Measurements from ENCODE around the gene AARSD1. TPM values are rescaled to one million over a fixed set of nuclear protein-coding genes. Genes with fewer than 3 reads are reported as not detected.

Gene AARSD1
- total RNA-seq, 1 donor from 2014 or later, result 39.6 TPM

DNA sequence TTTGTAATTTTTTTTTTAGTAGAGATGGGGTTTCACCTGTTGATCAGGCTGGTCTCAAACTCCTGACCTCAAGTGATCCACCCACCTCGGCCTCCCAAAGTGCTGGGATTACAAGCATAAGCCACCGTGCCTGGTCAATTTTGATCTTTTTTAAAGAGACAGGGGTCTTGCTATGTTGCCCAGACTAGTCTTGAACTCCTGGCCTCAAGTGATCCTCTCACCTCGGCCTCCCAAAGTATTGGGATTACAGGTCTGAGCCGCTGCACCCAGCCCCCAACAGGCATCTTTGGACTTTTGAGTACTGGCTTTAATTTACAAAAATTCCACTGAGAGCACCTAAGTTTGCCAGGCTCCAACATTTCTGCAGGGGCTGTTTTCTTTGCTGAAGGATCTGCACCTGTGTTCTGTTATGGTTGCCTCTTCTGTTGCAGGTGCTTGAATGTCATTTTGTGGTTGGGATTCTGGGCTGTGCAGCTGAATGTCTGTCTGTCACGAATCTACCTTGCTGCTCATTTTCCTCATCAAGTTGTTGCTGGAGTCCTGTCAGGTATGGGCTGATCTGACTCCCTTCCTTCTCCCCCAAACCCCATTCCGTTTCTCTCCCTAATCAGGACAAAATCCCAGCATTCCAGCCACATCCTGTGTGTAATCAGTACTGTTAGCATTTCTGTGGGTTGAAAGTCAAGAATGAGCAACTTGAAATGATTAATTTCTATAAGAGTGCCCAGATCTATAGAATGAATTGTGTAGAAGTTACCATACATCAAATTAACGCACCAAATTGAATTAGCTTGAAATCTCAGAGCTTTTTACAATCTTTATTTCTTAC lies 55.2 kb downstream of the AARSD1 start:
- no peak for DNase-seq (ENCODE audit: low spot score)
- Mint-ChIP-seq H3K9me3 (ENCODE audit: unreplicated experiment) (no peaks in the 10 kb centered on the region), H3K27ac (ENCODE audit: unreplicated experiment) (no peak overlapping the region), H3K27me3 (ENCODE audit: unreplicated experiment) (peaks cover 2% of the 10 kb centered on the region), H3K36me3 (ENCODE audit: low read depth, unreplicated experiment) (no peaks in the 10 kb centered on the region), H3K4me1 (ENCODE audit: unreplicated experiment) (peaks cover 3% of the 10 kb centered on the region), H3K4me3 (ENCODE audit: unreplicated experiment) (no peak overlapping the region)
- TF ChIP-seq, protein P1, sequence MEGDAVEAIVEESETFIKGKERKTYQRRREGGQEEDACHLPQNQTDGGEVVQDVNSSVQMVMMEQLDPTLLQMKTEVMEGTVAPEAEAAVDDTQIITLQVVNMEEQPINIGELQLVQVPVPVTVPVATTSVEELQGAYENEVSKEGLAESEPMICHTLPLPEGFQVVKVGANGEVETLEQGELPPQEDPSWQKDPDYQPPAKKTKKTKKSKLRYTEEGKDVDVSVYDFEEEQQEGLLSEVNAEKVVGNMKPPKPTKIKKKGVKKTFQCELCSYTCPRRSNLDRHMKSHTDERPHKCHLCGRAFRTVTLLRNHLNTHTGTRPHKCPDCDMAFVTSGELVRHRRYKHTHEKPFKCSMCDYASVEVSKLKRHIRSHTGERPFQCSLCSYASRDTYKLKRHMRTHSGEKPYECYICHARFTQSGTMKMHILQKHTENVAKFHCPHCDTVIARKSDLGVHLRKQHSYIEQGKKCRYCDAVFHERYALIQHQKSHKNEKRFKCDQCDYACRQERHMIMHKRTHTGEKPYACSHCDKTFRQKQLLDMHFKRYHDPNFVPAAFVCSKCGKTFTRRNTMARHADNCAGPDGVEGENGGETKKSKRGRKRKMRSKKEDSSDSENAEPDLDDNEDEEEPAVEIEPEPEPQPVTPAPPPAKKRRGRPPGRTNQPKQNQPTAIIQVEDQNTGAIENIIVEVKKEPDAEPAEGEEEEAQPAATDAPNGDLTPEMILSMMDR (IDR thresholded peaks at IDR 0.05; ENCODE audit: unreplicated experiment), result no peak

DNA sequence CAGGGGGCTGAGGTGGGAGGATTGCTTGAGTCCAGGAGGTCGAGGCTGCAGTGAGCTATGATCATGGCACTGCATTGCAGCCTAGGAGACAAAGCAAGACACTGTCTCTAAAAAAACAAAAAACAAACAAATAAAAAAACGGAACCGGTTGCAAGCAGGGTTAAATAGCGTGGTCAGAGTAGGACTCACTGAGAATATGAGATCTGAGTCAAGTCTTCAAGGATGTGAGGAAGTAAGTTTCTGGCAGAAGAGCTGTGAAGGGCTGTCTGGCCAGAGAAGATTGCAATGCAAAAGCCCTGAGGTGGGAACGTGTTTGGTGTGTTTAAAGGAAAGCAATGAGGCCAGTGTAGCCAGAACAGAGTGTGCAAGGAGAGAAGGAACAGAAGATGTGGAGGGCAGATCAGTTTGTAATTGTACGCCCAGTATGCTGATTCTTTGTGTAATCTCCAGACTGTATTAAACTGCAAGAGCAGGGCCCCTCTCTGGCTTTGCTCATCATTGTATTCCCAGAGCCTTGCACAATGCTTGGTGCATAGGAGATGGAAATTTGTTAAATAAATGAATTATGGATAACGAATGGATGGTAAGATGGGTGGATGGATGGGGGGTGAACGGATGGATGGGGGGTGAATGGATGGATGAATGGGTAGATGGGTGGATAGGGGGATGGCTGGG lies 57.3 kb downstream of the AARSD1 start:
- peaks cover 3% of the 10 kb centered on the region for H3K4me1 Mint-ChIP-seq (ENCODE audit: unreplicated experiment)
- peaks cover 2% of the 10 kb centered on the region for H3K27me3 Mint-ChIP-seq (ENCODE audit: unreplicated experiment)
- H3K27ac Mint-ChIP-seq (ENCODE audit: unreplicated experiment), result no peak overlapping the region
- DNase-seq (ENCODE audit: low spot score), result no peak
- no peaks in the 10 kb centered on the region for H3K36me3 Mint-ChIP-seq (ENCODE audit: low read depth, unreplicated experiment)
- H3K9me3 Mint-ChIP-seq (ENCODE audit: unreplicated experiment), result no peaks in the 10 kb centered on the region
- TF ChIP-seq, protein P1 (IDR thresholded peaks at IDR 0.05; ENCODE audit: unreplicated experiment), result no peak
- H3K4me3 Mint-ChIP-seq (ENCODE audit: unreplicated experiment), result no peak overlapping the region

- Mint-ChIP-seq H3K27ac (ENCODE audit: unreplicated experiment) (no peak overlapping the region), H3K4me1 (ENCODE audit: unreplicated experiment) (peaks cover 3% of the 10 kb centered on the region), H3K36me3 (ENCODE audit: low read depth, unreplicated experiment) (no peaks in the 10 kb centered on the region), H3K4me3 (ENCODE audit: unreplicated experiment) (no peak overlapping the region), H3K9me3 (ENCODE audit: unreplicated experiment) (no peaks in the 10 kb centered on the region), H3K27me3 (ENCODE audit: unreplicated experiment) (no peaks in the 10 kb centered on the region)
- no peak for DNase-seq (ENCODE audit: low spot score)
- TF ChIP-seq, protein P1 (IDR thresholded peaks at IDR 0.05; ENCODE audit: unreplicated experiment), result no peak
Measured at GRCh38 chr17:42904110-42904469, 60.2 kb downstream of the AARSD1 start.

GRCh38 chr17:42901535-42902229 lies 62.6 kb downstream of the AARSD1 start:
- Mint-ChIP-seq H3K27ac (ENCODE audit: unreplicated experiment) (no peak overlapping the region), H3K36me3 (ENCODE audit: low read depth, unreplicated experiment) (no peaks in the 10 kb centered on the region), H3K4me1 (ENCODE audit: unreplicated experiment) (peaks cover 3% of the 10 kb centered on the region), H3K27me3 (ENCODE audit: unreplicated experiment) (peaks cover 3% of the 10 kb centered on the region), H3K4me3 (ENCODE audit: unreplicated experiment) (no peak overlapping the region), H3K9me3 (ENCODE audit: unreplicated experiment) (no peaks in the 10 kb centered on the region)
- TF ChIP-seq, protein P1 (IDR thresholded peaks at IDR 0.05; ENCODE audit: unreplicated experiment), result no peak
- no peak for DNase-seq (ENCODE audit: low spot score)

Other genes starting within 250 kb of the AARSD1 start
- gene EZH1, start 219.4 kb downstream of the AARSD1 start, total RNA-seq (ENCODE audit: unreplicated experiment), result 31.7 TPM
- gene RAMP2, start 203.2 kb downstream of the AARSD1 start, total RNA-seq (ENCODE audit: unreplicated experiment), result 630 TPM
- gene VPS25, start 191.0 kb downstream of the AARSD1 start, total RNA-seq (ENCODE audit: unreplicated experiment), result 39.4 TPM
- 8.9 TPM for gene WNK4, start 183.8 kb downstream of the AARSD1 start, total RNA-seq (ENCODE audit: unreplicated experiment)
- gene COA3, start 165.8 kb downstream of the AARSD1 start, total RNA-seq (ENCODE audit: unreplicated experiment), result 60.3 TPM
- 0.59 TPM for gene CNTD1, start 165.6 kb downstream of the AARSD1 start, total RNA-seq (ENCODE audit: unreplicated experiment)
- 66.4 TPM for gene BECN1, start 140.2 kb downstream of the AARSD1 start, total RNA-seq (ENCODE audit: unreplicated experiment)
- 128 TPM for gene PSME3, start 131.1 kb downstream of the AARSD1 start, total RNA-seq (ENCODE audit: unreplicated experiment)
- 6.2 TPM for gene AOC2, start 119.9 kb downstream of the AARSD1 start, total RNA-seq (ENCODE audit: unreplicated experiment)
- 36.5 TPM for gene AOC3, start 113.3 kb downstream of the AARSD1 start, total RNA-seq (ENCODE audit: unreplicated experiment)
- not detected for gene G6PC1, start 63.7 kb downstream of the AARSD1 start, total RNA-seq (ENCODE audit: unreplicated experiment)
- 1.5 TPM for gene PTGES3L, start 15.6 kb upstream of the AARSD1 start, total RNA-seq (ENCODE audit: unreplicated experiment)
- gene RUNDC1, start 16.1 kb upstream of the AARSD1 start, total RNA-seq (ENCODE audit: unreplicated experiment), result 12.2 TPM
- 1,237 TPM for gene RPL27, start 34.0 kb upstream of the AARSD1 start, total RNA-seq (ENCODE audit: unreplicated experiment)
- gene IFI35, start 42.3 kb upstream of the AARSD1 start, total RNA-seq (ENCODE audit: unreplicated experiment), result 4.2 TPM
- 460 TPM for gene VAT1, start 57.9 kb upstream of the AARSD1 start, total RNA-seq (ENCODE audit: unreplicated experiment)
- gene RND2, start 60.8 kb upstream of the AARSD1 start, total RNA-seq (ENCODE audit: unreplicated experiment), result 5.9 TPM
- gene BRCA1, start 160.9 kb upstream of the AARSD1 start, total RNA-seq (ENCODE audit: unreplicated experiment), result 8.7 TPM
- gene NBR1, start 206.8 kb upstream of the AARSD1 start, total RNA-seq (ENCODE audit: unreplicated experiment), result 74.9 TPM
- gene TMEM106A, start 247.4 kb upstream of the AARSD1 start, total RNA-seq (ENCODE audit: unreplicated experiment), result 14.4 TPM

Data from endothelial cell (in vitro differentiated cells).